SK-N-DZ (cell line): ENCODE data around the gene TMEM44. TPM values are rescaled to one million over a fixed set of nuclear protein-coding genes. Genes with fewer than 3 reads are reported as not detected.

Source experiments
- DNase-seq: peaks from one replicate; pipeline ENCODE4 v3.0.0-alpha.2; 2015; ENCODE audit warnings: low spot score
- polyA plus RNA-seq, 2 experiments: library from polyadenylated mRNA; depleted of rRNA; stranded (reverse); fragments of >200 nt; gene quantifications; 2 replicates each; pipeline ENCODE4 v1.2.3, GENCODE V29; 2014

TMEM44 gene
- polyA plus RNA-seq (2014; cell fraction: cytosol; rRNA removed), result 11.8 and 21.0 TPM in 2 replicates
- polyA plus RNA-seq (2014; cell fraction: nucleus; rRNA removed), result 42.9 and 51.7 TPM in 2 replicates

GRCh38 chr3:194633349-194634004 is at the start of gene TMEM44:
TSS of gene TMEM44 (minus strand) at chr3:194633419. CDS start at chr3:194633215, 204 bp downstream.
- DNase-seq, result peak; percentile 86

DNA sequence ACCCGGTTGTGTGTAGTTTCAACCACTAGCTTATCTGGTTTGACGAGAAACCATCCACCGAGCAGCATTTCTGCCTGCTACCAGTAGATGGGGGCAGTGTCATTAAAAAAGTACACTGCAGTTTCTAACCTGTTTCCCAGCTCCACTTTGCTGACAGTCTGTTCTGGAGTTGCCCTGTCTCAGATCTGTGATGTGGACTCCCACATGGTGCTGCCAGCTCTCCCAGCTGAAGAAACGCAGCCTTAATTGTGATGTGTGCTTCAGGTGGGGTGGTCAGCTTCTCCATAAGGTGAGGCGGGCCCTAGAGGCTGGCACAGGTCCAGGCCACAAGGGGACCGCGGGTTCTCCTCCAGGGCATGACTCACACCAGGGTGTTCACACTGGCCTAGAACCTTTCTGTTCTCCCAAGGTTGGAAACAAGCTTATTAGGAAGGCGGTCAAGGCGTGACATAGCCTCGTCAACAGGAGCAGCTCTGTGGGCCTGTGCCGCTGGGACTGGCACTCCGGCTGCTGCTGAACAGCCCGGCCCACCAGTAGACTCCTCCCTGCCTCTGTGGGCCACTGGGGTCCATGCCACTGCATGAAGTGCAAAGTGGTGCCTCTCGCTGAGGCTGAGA is 49.6 kb upstream of the TMEM44 start:
- DNase-seq, result peak; percentile 83

- no peak for DNase-seq
These were observed 49.0 kb upstream of the TMEM44 start for GRCh38 chr3:194682189-194682693.

DNA sequence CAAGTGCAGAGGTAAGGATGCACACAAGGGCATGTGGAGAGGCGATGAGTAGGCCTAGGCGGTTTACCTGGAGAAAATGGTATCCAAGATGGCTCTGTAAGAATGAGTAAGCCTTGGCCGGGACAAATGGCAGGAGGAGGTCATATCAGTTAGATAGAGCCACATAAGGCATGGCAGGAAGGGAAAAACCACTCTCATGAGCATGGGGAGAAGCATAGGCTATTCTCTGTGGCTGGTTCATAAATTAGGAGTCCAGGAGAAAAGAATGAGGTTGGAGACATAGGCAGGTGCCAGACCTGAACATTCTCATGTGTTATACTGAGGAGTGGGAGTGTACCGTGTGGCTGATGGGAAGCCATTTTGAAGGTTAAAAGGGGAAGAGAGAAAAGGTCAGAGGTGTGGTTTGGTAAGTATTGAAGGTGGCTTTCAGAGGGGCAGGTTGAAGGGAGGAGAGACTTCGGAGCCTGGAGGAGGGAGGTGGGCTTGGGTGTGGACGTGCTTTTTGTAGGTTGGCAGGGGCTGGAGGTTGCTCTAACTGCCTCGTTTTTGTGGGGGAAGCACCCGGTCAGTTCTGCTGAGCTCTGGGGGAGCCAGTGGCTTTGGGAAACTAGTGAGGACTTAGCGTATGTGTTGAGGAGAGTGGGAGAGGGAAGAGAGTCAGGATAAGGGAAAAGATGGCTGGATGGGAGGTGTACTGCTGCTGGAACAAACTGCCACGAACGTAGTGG is 47.8 kb upstream of the TMEM44 start:
- DNase-seq, result no peak

GRCh38 chr3:194676471-194676870 is 43.3 kb upstream of the TMEM44 start:
- no peak for DNase-seq

DNA sequence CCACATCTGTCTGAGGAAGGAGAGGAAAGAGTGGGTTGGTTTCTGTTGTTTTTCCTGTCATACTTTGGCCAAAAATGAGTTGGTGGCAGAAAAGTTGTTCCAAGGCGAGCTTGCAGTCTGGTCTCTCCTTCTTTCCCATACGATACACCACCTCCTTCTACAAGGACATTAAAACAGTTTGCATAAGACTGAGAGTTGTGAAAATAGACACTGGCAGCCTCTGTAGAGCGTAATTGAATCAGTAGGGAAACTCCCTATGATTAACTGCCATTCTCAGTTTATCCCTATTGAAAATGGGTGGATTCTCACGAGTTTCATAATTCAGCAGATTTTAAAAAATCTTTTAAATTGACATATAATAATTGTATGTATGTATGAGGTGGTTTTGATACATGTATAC is 42.5 kb upstream of the TMEM44 start:
- DNase-seq, result no peak

DNA sequence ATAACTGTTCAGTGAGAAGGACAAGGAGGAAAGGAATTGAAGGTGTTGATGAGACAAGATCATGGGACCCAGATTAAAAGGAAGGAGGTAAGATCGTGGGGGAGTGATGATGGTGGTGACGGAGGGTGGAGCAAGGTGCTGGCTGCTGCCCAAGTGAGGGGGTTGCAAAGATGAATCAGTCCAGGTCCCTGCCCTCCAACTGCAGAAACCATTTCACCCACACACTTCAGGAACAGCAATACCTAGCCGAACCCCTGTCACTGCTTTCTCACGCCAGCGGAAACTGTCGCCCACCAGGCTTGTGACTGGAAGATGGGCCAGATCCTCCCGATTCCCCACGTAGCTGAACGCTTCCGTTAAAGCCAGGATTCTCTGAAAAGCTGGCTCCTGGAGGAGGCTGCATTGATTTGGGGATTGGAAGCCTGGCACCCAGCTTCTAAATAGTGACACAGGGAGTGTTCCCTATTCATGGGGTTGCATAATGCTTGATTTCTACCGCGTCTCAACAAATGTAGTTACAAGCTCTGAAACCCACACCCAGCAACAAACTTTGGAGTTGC is 41.9 kb upstream of the TMEM44 start:
- no peak for DNase-seq

GRCh38 chr3:194673761-194674160 is 40.5 kb upstream of the TMEM44 start:
- no peak for DNase-seq

DNA sequence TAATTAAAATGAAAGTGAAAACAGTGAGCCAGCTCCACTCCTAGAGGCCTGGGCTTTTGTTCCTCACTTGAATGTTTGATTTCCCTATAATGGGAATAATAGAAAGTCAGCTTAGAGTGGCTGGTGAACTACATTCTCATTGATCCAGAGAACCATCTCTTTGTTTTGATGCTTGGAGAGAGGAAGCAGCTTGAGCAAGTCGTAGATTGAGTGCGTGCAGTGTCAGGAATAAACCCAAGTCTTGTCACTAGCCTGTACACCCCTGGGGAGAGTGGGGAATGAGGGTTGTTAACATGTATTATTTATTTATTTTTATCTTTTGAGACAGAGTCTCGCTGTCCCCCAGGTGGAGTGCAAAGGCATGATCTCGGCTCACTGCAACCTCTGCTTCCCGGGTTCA is 39.7 kb upstream of the TMEM44 start:
- no peak for DNase-seq

- peak; percentile 97 for DNase-seq
These were observed 38.9 kb upstream of the TMEM44 start, which contains the start of gene LSG1 for GRCh38 chr3:194671900-194672808. TSS of gene LSG1 (minus strand) at chr3:194672191. CDS start at chr3:194672162, 29 bp downstream.

DNA sequence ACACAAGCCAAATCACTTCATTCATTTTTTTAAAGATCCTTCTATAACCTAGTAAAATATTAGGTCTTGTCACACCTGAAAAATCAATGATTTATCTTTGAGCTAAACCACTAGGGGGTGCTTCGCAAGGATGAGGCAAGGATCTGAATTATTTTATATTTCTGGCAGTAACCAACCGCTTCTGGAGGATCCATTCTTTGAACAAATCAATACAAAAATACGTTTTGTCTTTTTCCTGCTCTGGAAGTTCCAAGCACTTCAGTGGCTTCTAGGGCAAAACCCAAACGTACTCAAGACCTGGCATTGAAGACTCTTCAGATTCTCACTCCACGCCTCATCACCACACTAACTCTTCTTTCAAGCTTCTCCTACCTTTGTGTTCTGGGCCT is 38.3 kb upstream of the TMEM44 start:
- DNase-seq, result peak; percentile 52

DNA sequence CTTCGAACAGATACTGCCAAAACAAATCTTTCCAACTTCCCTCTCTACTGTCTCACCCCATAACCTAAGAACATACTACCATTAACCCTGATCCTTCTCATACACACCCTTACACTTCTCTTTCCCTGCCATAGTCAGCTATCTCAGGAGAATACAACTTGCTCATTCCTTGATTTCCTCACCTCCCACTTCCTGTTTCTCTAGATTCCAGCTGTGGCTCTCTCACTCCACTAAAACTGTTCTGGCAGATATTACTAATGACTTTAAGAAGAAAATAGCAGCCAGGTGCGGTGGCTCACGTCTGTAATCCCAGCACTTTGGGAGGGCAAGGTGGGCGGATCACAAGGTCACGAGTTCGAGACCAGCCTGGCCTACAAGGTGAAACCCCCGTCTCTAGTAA is 34.1 kb upstream of the TMEM44 start:
- no peak for DNase-seq

GRCh38 chr3:194664857-194665256 is 31.6 kb upstream of the TMEM44 start:
- no peak for DNase-seq

GRCh38 chr3:194661946-194662345 is 28.7 kb upstream of the TMEM44 start:
- no peak for DNase-seq

- DNase-seq, result no peak
These were observed 28.2 kb upstream of the TMEM44 start for GRCh38 chr3:194661374-194661773.

DNA sequence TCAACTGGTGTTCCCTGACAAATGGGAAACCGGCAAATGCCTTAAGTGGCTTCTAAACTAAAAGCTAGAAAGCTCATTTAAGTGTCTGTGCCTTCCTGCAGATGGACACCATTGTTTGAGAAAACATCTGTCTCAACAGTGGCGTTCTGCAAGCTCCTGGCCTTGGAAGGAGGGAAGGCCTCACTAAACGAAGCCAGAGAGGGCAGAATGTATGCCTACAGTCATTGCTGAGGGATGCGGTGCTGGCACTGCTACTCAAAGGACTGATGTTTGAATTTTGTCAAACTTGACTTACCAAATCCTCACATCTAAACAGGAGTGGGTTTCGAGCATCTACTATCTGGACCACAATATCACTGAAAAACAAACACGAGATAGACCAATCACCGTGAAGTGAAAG is 26.6 kb upstream of the TMEM44 start:
- no peak for DNase-seq

GRCh38 chr3:194658477-194659242 is 25.4 kb upstream of the TMEM44 start:
- DNase-seq, result no peak

GRCh38 chr3:194657439-194657838 is 24.2 kb upstream of the TMEM44 start:
- DNase-seq, result no peak

DNA sequence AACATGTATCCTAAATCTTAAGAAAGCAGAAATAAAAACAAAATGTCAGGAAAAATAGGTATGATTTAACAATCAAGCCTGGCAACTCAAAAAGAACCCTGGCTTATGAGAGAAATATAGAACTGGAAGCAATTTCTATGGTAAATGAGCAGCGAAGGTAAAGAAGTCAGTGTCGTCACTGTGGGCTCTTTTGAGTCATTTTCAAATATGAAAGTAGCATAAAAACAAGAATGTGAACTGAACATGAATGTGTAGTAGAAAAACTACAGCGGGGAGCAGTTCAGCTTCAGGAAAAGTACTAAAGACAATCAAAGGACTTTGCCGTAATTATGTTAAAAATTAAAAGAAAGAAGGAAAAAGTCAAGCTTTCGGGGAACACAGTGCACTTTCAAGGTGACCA is 21.2 kb upstream of the TMEM44 start:
- DNase-seq, result no peak

GRCh38 chr3:194647747-194648146 is 14.5 kb upstream of the TMEM44 start:
- DNase-seq, result no peak
